Mucosa of descending colon (tissue), 3 donors: ENCODE measurements around the gene NME3. TPM values are rescaled to one million over a fixed set of nuclear protein-coding genes. Genes with fewer than 3 reads are reported as not detected.

Source experiments
- ATAC-seq: fragments of 200-7000 bp; cut with Tn5 transposase; one replicate; pipeline ENCODE4 v1.9.1; 2020; ENCODE audit warnings: mild to moderate bottlenecking, moderate library complexity
- DNase-seq, 3 donors: peaks; one replicate each; pipeline ENCODE4 v3.0.0-alpha.2; 2020
- H3K36me3 ChIP-seq: fragments of 200-600 bp; one replicate; pipeline ENCODE4 v1.8.0; 2021; ENCODE audit warnings: low read depth, mild to moderate bottlenecking
- H3K4me1 ChIP-seq: fragments of 200-600 bp; one replicate; pipeline ENCODE4 v1.8.0; 2021; ENCODE audit warnings: low read depth, mild to moderate bottlenecking
- H3K4me3 ChIP-seq: fragments of 200-600 bp; one replicate; pipeline ENCODE4 v1.8.0; 2021; ENCODE audit warnings: mild to moderate bottlenecking
- H3K9me3 ChIP-seq: fragments of 200-600 bp; one replicate; pipeline ENCODE4 v1.8.0; 2021; ENCODE audit warnings: mild to moderate bottlenecking
- intact Hi-C, 2 donors: fragments of 100-400 bp; cut with DNase I in 1 of 2; cut with micrococcal nuclease in 1 of 2; formaldehyde crosslinking; loops; one replicate each; pipeline versions ENCODE4 v1.11.0 to v1.11.1; 2022; cut with DNase I, micrococcal nuclease
- total RNA-seq, 3 donors: library from RNA; stranded (reverse); fragmentation: NEBNext Ultra II Directional in 2 of 3; extraction: Animal tissue kit (Norgen Biotek cat#: 25700) in 2 of 3; gene quantifications; one replicate each; pipeline versions ENCODE4 v1.2.1 to v1.2.4, GENCODE V29; 2021 to 2023
- TF ChIP-seq, protein P1 (sequence below): fragments of 200-600 bp; IDR thresholded peaks from one replicate; pipeline ENCODE4 v1.8.0; 2022; ENCODE audit warnings: antibody characterized with exemption, mild to moderate bottlenecking
- donor health status: DM: no; HTN: no; CAD: no; lungs with moderate emphysema.
- donor health status: DM: no; HTN: no; CAD: no.
- donor health status: DM: no; HTN: yes; CAD: no.

Gene NME3
- total RNA-seq, 3 donors from 2014 or later, result 49.1 to 66.0 (median 56.0) TPM

DNA sequence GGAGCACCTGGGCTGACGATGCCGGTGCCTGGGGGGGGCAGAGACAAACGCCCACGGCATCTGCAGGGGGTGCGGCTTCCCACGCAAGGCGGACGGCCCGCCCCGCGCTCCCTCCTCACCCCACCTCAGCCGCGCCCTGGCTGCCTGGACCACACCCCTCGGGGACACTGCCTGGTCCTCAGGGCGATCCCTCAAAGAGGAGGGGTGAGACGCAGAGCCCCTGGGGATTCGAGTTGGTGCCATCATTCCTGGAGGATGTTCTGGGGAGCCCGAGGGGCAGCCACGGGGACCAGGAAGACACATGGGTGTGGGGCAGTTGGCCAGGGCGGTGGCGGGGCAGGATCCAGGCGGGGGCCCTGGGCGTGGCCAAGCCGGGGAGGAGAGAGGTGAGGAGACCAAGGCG is 18.3 kb upstream of the NME3 start:
- Histone ChIP-seq H3K4me3 (no peak overlapping the region), H3K9me3 (no peaks in the 10 kb centered on the region), H3K36me3 (no peaks in the 10 kb centered on the region), H3K4me1 (no peaks in the 10 kb centered on the region)
- peak in 1 of 3 donors; percentile 39 for DNase-seq
- TF ChIP-seq, protein P1, sequence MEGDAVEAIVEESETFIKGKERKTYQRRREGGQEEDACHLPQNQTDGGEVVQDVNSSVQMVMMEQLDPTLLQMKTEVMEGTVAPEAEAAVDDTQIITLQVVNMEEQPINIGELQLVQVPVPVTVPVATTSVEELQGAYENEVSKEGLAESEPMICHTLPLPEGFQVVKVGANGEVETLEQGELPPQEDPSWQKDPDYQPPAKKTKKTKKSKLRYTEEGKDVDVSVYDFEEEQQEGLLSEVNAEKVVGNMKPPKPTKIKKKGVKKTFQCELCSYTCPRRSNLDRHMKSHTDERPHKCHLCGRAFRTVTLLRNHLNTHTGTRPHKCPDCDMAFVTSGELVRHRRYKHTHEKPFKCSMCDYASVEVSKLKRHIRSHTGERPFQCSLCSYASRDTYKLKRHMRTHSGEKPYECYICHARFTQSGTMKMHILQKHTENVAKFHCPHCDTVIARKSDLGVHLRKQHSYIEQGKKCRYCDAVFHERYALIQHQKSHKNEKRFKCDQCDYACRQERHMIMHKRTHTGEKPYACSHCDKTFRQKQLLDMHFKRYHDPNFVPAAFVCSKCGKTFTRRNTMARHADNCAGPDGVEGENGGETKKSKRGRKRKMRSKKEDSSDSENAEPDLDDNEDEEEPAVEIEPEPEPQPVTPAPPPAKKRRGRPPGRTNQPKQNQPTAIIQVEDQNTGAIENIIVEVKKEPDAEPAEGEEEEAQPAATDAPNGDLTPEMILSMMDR, result no peak
- intact Hi-C loops, result no loop called here
- no peak for ATAC-seq

- intact Hi-C loops, result no loop called here
- Histone ChIP-seq H3K36me3 (no peaks in the 10 kb centered on the region), H3K4me1 (peaks cover 6% of the 10 kb centered on the region), H3K4me3 (no peak overlapping the region), H3K9me3 (no peaks in the 10 kb centered on the region)
- DNase-seq (no peak), ATAC-seq (no peak)
- TF ChIP-seq, protein P1, result no peak
Observed at GRCh38 chr16:1788708-1789100, 17.4 kb upstream of the NME3 start.

DNA sequence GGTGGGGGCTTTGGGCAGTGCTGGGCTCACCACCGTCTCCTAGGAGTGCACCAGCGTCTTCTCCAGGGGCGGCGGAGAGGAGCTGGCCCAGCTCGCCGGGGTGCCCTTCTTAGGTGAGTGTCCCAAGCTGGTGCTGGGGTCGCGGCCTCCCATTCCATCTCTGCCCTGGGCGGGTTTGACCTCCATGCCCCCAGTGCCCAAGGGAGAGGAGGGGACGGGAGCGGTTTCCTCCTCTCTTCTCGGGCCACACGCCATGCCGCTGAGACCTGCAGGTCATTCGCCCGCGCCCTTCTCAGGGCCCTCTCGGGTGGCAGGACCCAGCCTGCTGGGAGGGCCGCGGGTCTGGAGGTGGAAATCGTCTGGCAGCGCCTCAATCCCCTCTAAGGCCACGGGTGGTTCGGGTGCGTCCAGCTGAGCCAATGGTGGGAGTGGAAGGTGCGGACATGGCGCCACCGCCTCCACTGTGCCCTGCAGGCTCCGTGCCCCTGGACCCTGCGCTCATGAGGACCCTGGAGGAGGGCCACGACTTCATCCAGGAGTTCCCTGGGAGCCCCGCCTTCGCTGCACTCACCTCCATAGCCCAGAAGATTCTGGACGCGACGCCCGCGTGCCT is 16.9 kb upstream of the NME3 start:
- TF ChIP-seq, protein P1, result no peak
- H3K4me1 ChIP-seq, result peaks cover 6% of the 10 kb centered on the region
- no peaks in the 10 kb centered on the region for H3K36me3 ChIP-seq
- intact Hi-C loops, result no loop called here
- peak in 1 of 3 donors; percentile 23 for DNase-seq
- no peak overlapping the region for H3K4me3 ChIP-seq
- H3K9me3 ChIP-seq, result no peaks in the 10 kb centered on the region
- no peak for ATAC-seq

DNA sequence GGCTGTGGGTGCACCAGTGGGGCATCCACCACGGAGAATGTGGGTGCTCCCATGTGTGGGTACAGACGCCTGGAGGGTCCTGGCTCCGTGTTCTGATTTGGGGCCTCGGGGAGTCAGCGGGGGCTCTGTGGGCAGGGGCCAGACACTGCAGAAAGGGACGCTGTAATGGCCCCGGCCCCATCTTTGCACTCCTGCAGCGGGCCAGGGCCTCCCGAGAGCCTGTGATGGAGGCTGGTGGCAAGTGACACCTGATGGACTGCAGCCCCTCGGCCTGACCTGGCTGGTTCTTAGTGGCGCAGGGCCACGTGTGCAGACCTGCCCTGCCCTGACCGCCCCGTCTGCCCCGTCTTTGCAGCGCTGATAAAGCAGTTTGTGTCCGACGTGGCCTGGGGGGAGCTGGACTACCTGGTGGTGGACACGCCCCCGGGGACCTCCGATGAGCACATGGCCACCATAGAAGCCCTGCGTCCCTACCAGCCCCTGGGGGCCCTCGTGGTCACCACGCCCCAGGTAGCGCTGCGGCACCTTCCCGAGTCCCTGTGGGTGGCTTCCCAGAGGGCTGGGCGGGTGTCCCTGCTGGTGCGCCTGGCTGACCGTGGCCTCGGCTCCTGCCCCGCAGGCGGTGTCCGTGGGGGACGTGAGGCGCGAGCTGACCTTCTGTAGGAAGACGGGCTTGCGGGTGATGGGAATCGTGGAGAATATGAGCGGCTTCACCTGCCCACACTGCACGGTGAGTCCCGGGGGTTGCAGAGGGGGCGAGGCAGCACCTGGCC is 16.2 kb upstream of the NME3 start:
- ATAC-seq, result no peak
- Histone ChIP-seq H3K36me3 (peaks cover 2% of the 10 kb centered on the region), H3K4me1 (peaks cover 8% of the 10 kb centered on the region), H3K9me3 (no peaks in the 10 kb centered on the region), H3K4me3 (no peak overlapping the region)
- intact Hi-C loops, result no loop called here
- TF ChIP-seq, protein P1, result no peak
- peak in 1 of 3 donors; percentile 22 for DNase-seq

DNA sequence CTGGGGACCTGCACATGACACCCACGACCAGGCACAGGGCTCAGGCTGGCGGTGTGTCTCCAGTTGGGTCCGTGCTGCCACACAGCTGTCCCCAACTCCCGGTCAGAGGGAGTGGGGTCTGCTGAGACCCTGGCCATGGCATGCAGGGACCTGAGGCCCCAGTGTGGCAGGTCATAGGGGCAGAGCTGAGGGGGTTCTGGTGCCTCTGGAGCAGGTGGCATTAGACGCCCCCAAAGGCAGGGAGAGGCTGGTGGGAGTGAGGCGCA is 15.6 kb upstream of the NME3 start:
- ATAC-seq, result no peak

More for the DNA sequence above, 15.6 kb upstream of the NME3 start:
- no peaks in the 10 kb centered on the region for H3K9me3 ChIP-seq
- H3K36me3 ChIP-seq, result peaks cover 4% of the 10 kb centered on the region
- TF ChIP-seq, protein P1, result no peak
- DNase-seq, result peak in 1 of 3 donors; percentile 20
- intact Hi-C loops, result no loop called here
- H3K4me1 ChIP-seq, result peaks cover 10% of the 10 kb centered on the region
- no peak overlapping the region for H3K4me3 ChIP-seq
